NCI-H82 (cell line): ENCODE data around the gene AFF1.
A peak's percentile ranks its signal among the peaks of the same experiment; 100 is the strongest.
"Not testable (repeated sequence)": the region's sequence is repeated elsewhere in the genome, so short reads cannot be mapped to it uniquely, and the experiment has no call there.

Experiments
- DNase-seq: peaks from one replicate; lab custom pipeline; 2025; lab: John Stamatoyannopoulos, UW

AFF1 gene

GRCh38 chr4:86980230-86980629, 45.4 kb downstream of the AFF1 start:
- DNase-seq, result no peak

- DNase-seq, result no peak
Observed at GRCh38 chr4:86981789-86982188, 47.0 kb downstream of the AFF1 start.

- DNase-seq, result not testable (repeated sequence)
Observed at GRCh38 chr4:86985852-86986251, 51.0 kb downstream of the AFF1 start.

- DNase-seq, result not testable (repeated sequence)
Observed at GRCh38 chr4:86989658-86990057, 54.8 kb downstream of the AFF1 start.

GRCh38 chr4:86990510-86990909, 55.7 kb downstream of the AFF1 start:
- DNase-seq, result no peak

GRCh38 chr4:86991994-86992393, 57.2 kb downstream of the AFF1 start:
- no peak for DNase-seq

- DNase-seq, result no peak
Observed at GRCh38 chr4:86993909-86994681, 59.3 kb downstream of the AFF1 start.

- no peak for DNase-seq
Observed at GRCh38 chr4:86994686-86995085, 59.9 kb downstream of the AFF1 start.

GRCh38 chr4:86996510-86996909, 61.7 kb downstream of the AFF1 start:
- DNase-seq, result peak; percentile 33

GRCh38 chr4:86999136-86999643, 64.4 kb downstream of the AFF1 start:
- peak; percentile 9 for DNase-seq

- DNase-seq, result peak; percentile 60
Observed at GRCh38 chr4:87002682-87003043, 67.9 kb downstream of the AFF1 start.

- no peak for DNase-seq
Observed at GRCh38 chr4:87003266-87003665, 68.5 kb downstream of the AFF1 start.

- DNase-seq, result no peak
Observed at GRCh38 chr4:87005369-87005689, 70.5 kb downstream of the AFF1 start.

GRCh38 chr4:87005690-87006425, 71.0 kb downstream of the AFF1 start:
- DNase-seq, result peak; percentile 62

- no peak for DNase-seq
Observed at GRCh38 chr4:87006426-87006675, 71.5 kb downstream of the AFF1 start.

GRCh38 chr4:87006676-87007527, 72.1 kb downstream of the AFF1 start:
- peak; percentile 95 for DNase-seq

GRCh38 chr4:87007528-87008446, 73.0 kb downstream of the AFF1 start:
- DNase-seq, result peak; percentile 69

- peak; percentile 61 for DNase-seq
Observed at GRCh38 chr4:87009095-87009648, 74.4 kb downstream of the AFF1 start.

- DNase-seq, result no peak
Observed at GRCh38 chr4:87010192-87010591, 75.4 kb downstream of the AFF1 start.

- peak; percentile 4 for DNase-seq
Observed at GRCh38 chr4:87011340-87012034, 76.7 kb downstream of the AFF1 start.
